ENCODE measurements around the gene KRT7.

Gene KRT7

DNA sequence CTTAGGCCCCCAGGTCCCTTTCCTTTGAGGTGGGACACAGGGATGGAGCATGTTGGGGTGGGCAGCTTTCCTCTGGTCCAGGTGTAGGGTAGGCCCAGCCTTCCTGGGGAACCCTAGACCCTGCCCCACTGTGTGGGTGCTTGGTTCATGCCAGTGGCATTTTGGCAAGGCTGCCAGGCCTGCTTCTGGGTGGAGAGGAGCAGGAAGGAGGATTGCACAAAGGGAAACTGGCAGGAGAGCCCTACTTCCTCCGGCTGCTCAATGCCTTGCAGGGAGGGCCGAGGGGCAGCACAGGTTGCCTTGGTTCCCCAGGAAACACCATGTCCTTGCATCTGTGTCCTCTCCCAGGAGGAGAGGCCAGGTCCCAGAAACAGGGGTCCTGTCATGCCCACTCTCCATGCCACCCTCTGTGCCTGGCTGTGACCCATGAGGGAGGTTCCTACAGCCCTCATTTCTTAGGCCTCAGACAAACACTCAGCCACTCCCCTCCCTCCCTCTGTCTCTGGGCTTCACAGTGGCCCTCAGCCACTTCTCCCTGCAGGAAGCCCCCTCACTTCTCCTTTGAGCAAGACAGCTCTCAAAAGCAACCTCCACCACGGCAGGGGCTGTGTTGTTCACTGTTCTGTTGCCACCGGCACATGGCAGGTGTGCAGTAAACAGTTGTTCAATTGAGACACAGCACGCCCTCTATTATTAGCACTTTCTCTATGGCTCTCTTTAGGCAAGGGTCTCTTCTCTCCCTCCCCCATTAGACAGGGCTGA, 34.4 kb upstream of the KRT7 start:
- H3K9ac ChIP-seq = peak overlapping the region; percentile 22; the same call in 1 of the 2 replicates
- no peaks in the 10 kb centered on the region for H3K27me3 ChIP-seq
- no peak overlapping the region for H3K4me3 ChIP-seq

DNA sequence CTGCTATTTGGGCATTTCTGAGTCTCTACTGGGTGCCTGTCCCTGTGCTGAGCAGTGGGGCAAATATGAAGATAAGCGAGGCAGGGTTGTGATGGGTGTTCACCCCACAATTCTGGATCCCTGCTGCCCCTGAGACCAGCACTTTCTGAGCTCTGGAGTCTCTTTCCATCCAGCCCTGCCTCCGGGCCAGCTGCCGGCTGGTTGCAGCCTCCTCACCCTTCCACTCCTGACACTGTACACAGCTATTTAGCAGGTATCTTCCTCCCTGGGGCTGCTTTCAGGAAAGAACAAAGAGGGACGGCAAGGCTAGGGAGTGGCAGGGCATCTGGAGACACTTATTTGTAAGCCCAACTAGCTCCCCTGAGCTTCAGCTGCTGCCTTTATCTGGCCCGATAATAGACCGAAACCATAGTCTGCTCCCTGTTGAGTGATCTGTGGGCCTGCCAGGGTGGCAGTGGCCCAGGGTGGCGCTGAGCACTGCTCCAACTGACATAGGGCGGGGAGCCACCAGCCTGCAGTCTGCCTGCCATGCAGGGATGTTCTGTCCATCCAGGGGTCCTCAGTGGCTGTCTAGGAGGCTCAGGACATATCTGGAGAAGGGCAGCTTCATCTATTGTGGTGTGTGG, 33.6 kb upstream of the KRT7 start:
- TF ChIP-seq Cebpa-rat (IDR thresholded peaks at IDR 0.05) = no peak
- Histone ChIP-seq H3K4me2 (peak overlapping the region; percentile 70), H4K20me1 (no peaks in the 10 kb centered on the region), H3K36me3 (no peaks in the 10 kb centered on the region), H3K27me3 (no peaks in the 10 kb centered on the region), H3K4me1 (peaks cover 71% of the 10 kb centered on the region), H3K9ac (no peak overlapping the region; the same call in 1 of the 2 replicates), H3K4me3 (no peak overlapping the region), H3K9me3 (no peaks in the 10 kb centered on the region), H3K27ac (peak overlapping the region; percentile 63)

More for the DNA sequence above, 34.4 kb upstream of the KRT7 start:
- Histone ChIP-seq H4K20me1 (no peaks in the 10 kb centered on the region), H3K4me2 (peak overlapping the region; percentile 70), H3K27ac (peak overlapping the region; percentile 63), H3K4me1 (peaks cover 71% of the 10 kb centered on the region), H3K9me3 (no peaks in the 10 kb centered on the region), H3K36me3 (no peaks in the 10 kb centered on the region)
- TF ChIP-seq Cebpa-rat (IDR thresholded peaks at IDR 0.05) = no peak

DNA sequence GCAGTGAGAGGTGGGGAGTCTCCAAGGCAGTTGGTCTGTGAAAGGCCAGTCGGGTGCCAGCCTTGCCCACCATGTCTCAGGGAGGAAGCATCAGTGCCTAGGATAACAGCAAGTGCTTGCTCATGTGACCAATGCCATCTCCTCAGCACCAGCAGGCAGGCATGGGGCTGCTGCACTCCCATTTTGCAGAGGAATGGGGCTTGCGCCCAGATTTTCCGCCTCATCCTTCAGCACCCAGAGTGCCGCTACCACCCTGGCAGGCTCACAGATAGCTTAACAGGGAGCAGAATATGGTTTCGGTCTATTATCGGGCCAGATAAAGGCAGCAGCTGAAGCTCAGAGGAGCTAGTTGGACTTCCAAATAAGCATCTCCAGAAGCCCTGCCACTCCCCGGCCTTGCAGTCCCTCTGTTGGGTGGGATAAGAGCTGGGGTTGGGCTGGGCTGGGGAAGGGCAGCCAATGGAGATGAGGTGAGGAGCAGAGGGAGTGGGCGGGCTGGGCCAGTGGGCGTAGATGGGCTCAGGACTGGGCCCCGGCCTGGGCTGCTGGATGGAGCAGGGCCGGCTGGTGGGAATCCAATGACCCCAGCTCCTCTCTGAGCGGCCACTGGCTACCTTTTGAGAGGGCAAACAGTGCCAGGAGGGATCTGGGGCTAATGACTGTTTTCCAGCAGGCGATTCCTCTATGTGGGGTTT, 32.8 kb upstream of the KRT7 start:
- H3K4me1 ChIP-seq = peaks cover 66% of the 10 kb centered on the region
- H3K36me3 ChIP-seq = no peaks in the 10 kb centered on the region
- H3K9me3 ChIP-seq = no peaks in the 10 kb centered on the region
- H3K9ac ChIP-seq = no peak overlapping the region
- TF ChIP-seq Cebpa-rat (IDR thresholded peaks at IDR 0.05) = no peak
- no peaks in the 10 kb centered on the region for H4K20me1 ChIP-seq
- H3K27me3 ChIP-seq = no peaks in the 10 kb centered on the region
- peak overlapping the region; percentile 85; the same call in 1 of the 2 replicates for H3K4me2 ChIP-seq
- no peak overlapping the region for H3K27ac ChIP-seq
- H3K4me3 ChIP-seq = no peak overlapping the region

DNA sequence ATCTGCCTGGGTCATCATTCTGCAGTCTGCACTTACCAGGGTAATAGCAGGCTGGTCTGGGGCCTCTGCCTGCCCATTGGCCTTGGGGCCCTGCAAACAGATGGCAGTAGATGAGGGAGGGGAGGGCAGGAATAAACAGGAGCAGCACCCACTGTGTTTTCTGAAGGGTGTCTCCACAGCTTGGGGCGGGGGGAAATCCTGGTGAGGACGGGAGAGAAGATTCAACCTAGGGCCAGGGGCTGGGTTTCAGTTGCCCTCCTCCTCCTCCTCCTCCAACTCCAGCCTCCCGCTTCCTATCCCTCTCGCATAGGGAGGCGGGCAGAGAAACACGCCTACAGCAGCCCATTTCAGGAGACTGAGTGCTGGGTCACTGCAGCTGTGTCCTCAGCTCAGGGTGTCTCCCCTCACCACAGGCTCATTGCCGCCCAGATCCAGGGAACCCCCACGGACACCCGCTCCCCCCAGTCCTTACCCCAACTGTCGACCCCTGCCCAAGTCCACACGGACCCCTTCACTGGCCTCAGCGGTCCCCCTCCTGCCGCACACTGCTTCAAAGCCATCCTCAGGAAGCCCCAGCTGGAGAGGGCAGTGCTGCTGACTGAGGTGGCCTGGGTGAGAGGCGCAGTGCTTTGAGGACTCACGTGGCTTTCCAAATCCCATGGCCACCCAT, 32.1 kb upstream of the KRT7 start:
- H3K27ac ChIP-seq = no peak overlapping the region
- no peak for TF ChIP-seq Cebpa-rat (IDR thresholded peaks at IDR 0.05)
- H4K20me1 ChIP-seq = no peaks in the 10 kb centered on the region
- H3K4me2 ChIP-seq = peak overlapping the region; percentile 85
- H3K9me3 ChIP-seq = no peaks in the 10 kb centered on the region
- H3K4me1 ChIP-seq = peaks cover 64% of the 10 kb centered on the region
- H3K4me3 ChIP-seq = no peak overlapping the region
- H3K36me3 ChIP-seq = no peaks in the 10 kb centered on the region
- H3K9ac ChIP-seq = no peak overlapping the region
- H3K27me3 ChIP-seq = no peaks in the 10 kb centered on the region

DNA sequence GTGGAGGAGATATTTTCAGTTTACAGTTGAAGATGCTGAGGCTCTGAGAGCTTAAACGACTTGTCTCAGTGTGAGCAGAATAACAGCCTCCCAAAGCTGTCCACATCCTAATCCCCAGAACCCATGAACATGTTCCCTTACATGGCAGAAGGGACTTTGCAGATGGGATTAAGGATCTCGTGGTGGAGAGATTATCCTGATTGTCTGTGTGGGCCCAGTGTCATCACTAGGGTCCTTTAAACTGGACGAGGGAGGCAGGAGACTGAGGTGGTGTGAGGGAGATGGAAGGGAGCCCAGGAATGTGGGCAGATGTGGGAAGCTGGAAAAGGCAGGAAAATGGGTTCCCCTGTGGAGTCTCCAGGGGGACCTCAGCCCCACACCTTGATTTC, 31.6 kb upstream of the KRT7 start:
- Histone ChIP-seq H3K9me3 (no peaks in the 10 kb centered on the region), H3K27ac (no peak overlapping the region), H3K4me3 (no peak overlapping the region), H3K4me1 (peaks cover 64% of the 10 kb centered on the region), H3K9ac (no peak overlapping the region), H3K4me2 (peak overlapping the region; percentile 85), H3K36me3 (no peaks in the 10 kb centered on the region), H4K20me1 (no peaks in the 10 kb centered on the region), H3K27me3 (no peaks in the 10 kb centered on the region)
- no peak for TF ChIP-seq Cebpa-rat (IDR thresholded peaks at IDR 0.05)

DNA sequence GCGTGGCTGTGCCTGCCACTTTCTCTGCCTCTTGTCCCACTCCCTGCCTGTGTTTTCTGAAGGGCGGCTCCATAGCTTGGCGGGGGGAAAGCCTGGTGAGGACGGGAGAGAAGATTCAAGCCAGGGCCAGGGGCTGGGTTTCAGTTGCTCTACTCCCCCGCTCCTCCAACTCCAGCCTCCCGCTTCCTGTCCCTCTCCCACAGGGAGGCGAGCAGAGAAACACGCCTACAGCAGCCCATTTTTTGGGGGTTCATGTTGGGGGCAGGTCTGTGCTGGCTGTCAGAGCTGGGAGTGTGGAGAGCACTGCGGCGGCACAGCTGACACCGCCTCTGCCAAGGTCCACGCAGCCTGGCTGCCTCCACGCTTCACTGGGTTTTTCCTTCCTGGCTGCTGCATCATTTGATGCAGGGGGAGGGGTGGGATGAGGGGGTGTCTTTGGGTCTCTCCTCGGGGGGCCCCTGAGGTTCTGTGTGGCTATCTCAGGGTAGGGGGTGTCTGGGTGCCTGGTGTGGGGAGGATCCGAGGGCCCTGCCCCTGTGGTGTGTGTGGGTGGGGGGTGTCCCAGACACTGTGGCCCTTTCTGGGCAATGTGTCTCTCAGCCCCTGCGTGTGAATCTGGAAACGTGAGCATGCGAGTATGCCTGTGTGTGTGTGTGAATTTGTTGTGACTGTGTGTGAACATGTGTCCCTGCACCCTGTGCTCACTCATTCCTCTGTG, 30.5 kb upstream of the KRT7 start:
- Histone ChIP-seq H3K9ac (peak overlapping the region; percentile 59; the same call in 1 of the 2 replicates), H3K4me3 (no peak overlapping the region), H3K4me2 (peak overlapping the region; percentile 85), H3K9me3 (no peaks in the 10 kb centered on the region), H3K36me3 (no peaks in the 10 kb centered on the region), H3K4me1 (peaks cover 69% of the 10 kb centered on the region), H3K27ac (peak overlapping the region; percentile 63), H3K27me3 (no peaks in the 10 kb centered on the region), H4K20me1 (no peaks in the 10 kb centered on the region)
- no peak for TF ChIP-seq Cebpa-rat (IDR thresholded peaks at IDR 0.05)

DNA sequence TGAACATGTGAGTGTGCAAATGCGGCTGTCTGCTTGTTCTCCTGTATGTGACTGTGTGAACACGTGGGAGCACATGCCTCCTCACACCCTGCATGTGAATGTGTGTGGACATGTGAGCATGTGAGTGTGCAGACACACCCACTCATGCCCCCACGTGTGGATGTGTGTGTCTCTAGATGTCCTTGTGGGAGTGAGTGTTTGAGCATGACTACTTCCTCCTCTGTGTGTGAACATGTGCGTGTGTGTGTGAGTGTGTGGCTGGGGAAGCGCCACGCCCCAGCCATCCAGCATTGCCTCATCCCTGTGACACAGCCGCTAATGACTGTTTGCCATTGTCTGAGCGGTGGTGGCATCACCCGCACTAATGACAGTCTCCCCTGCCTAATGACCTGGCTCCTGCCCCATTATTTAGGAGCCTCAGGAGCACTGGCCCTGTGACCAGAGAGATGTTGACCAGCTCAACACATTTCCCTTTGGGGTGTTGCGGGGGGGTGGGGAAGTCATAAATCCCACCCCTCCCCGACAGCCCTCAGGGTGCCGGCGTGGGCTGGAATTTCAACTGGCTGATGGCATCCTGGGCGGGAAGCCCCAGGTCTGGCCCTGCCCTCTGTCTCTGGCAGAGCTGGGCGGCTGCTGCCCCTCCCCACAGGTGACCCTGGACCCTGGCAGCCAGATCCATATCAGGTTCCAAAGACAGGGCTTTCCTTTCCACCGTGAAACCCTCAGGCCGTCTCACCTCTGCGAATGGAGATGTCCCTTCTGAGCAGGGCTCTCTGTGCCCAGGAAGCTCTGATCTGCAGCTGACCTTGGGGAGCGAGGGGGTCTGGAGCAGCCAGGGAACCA, 29.7 kb upstream of the KRT7 start:
- H3K4me3 ChIP-seq = no peak overlapping the region
- H3K27ac ChIP-seq = peak overlapping the region; percentile 71
- peak overlapping the region; percentile 85 for H3K4me2 ChIP-seq
- H3K9ac ChIP-seq = no peak overlapping the region
- peak; percentile 61; the same call in 1 of the 2 replicates for TF ChIP-seq Cebpa-rat (IDR thresholded peaks at IDR 0.05)
- H3K27me3 ChIP-seq = no peaks in the 10 kb centered on the region
- H3K4me1 ChIP-seq = peaks cover 69% of the 10 kb centered on the region
- no peaks in the 10 kb centered on the region for H4K20me1 ChIP-seq
- no peaks in the 10 kb centered on the region for H3K36me3 ChIP-seq
- no peaks in the 10 kb centered on the region for H3K9me3 ChIP-seq

DNA sequence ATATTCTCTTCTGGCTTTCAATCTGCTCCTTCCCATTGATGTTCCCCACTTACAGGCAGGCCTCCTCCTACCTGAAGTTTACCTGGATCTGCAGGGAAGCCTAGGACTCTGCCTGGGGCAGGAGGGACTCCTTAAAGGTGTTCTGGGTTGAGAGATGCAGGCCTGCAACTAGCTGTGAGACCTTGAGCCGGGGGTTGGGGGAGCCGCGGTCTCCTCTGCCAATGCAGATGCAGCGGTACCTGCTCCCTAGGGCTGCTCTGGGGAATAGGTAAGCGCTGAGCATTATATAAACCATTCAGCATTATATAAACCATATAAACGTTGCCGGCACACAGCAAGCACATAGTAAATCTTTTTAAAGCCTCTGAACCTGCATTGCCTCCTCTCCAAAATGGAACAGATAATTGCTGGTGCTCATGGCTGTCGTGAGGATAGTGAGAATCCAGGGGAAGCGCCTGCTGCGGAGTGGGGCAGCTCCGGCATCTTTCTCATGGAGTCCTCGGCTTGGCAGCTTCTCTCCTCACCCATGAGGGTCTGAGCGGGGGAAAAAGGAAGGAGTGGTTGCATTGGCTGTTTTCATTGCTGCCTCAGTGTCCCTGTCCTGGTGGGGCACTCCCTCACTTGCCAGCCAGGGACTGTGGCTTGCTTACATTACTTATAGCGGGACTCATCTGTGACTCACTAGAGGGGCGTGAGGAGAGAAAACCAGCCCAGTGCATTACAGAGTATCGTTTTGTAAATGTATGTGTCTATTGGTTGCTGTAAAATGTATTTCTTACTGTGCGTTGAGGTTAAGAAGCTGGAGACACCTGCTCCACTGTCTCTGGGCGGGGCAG, 28.7 kb upstream of the KRT7 start:
- Histone ChIP-seq H4K20me1 (no peaks in the 10 kb centered on the region), H3K27me3 (no peaks in the 10 kb centered on the region), H3K36me3 (no peaks in the 10 kb centered on the region), H3K4me1 (peaks cover 59% of the 10 kb centered on the region), H3K4me2 (peak overlapping the region; percentile 85; the same call in 1 of the 2 replicates), H3K9ac (no peak overlapping the region), H3K4me3 (no peak overlapping the region), H3K9me3 (no peaks in the 10 kb centered on the region), H3K27ac (0 out of 2 replicates have a peak overlapping the region, but pooled peaks have one; percentile 71)
- TF ChIP-seq Cebpa-rat (IDR thresholded peaks at IDR 0.05) = no peak

Measured in BLaER1 (cell line).